H1 (cell line): ENCODE results near the gene ADTRP. TPM values are rescaled to one million over a fixed set of nuclear protein-coding genes. Genes with fewer than 3 reads are reported as not detected.

Experiments
- CTCF ChIA-PET: fragments of 300-600 bp; sonication (Branson Sonifier 250); formaldehyde crosslinking; loops from one replicate; lab custom pipeline; 2021; ENCODE audit not compliant: partially characterized antibody; lab: Charles Lee
- POLR2A ChIA-PET: fragments of 300-600 bp; sonication (Branson Sonifier 250); formaldehyde crosslinking; loops from one replicate; lab custom pipeline; 2021; ENCODE audit warnings: inconsistent platforms; ENCODE audit not compliant: partially characterized antibody; lab: Charles Lee
- DNase-seq, 2 experiments: peaks; one replicate each; pipeline versions ENCODE4 v3.0.0 to v3.0.0-alpha.2; 2010 to 2022; ENCODE audit warnings: low spot score in 2 of 2, low read depth in 1 of 2, mixed read lengths in 1 of 2
- FAIRE-seq: peaks from 2 replicates; lab custom pipeline; 2011; peaks lifted over from hg19 to GRCh38; lab: Jason Lieb, UNC
- H2AFZ ChIP-seq: 2 replicates; pipeline ENCODE4 v1.8.1; 2012; ENCODE audit warnings: low read length, inconsistent platforms
- H2AK5ac ChIP-seq: 2 replicates; pipeline ENCODE4 v1.6.1; 2013; ENCODE audit warnings: low read depth, low read length
- H2BK120ac ChIP-seq: replicated peaks from 2 replicates; pipeline ENCODE3; 2013; ENCODE audit warnings: low read depth, low read length, inconsistent platforms
- H2BK12ac ChIP-seq: 2 replicates; pipeline ENCODE4 v1.6.1; 2013; ENCODE audit warnings: low read depth, low read length
- H2BK15ac ChIP-seq: 2 replicates; pipeline ENCODE4 v1.6.1; 2013; ENCODE audit warnings: low read length
- H2BK20ac ChIP-seq: 2 replicates; pipeline ENCODE4 v1.6.1; 2013; ENCODE audit warnings: low read length
- H2BK5ac ChIP-seq: 2 replicates; pipeline ENCODE4 v1.6.1; 2013; ENCODE audit warnings: low read depth, low read length
- H3K14ac ChIP-seq: 2 replicates; pipeline ENCODE4 v1.6.1; 2013; ENCODE audit warnings: inconsistent platforms; ENCODE audit not compliant: insufficient read length
- H3K18ac ChIP-seq: 2 replicates; pipeline ENCODE4 v1.6.1; 2013; ENCODE audit warnings: low read length; ENCODE audit errors: extremely low read depth
- H3K23ac ChIP-seq: 2 replicates; pipeline ENCODE4 v1.6.1; 2013; ENCODE audit warnings: inconsistent platforms; ENCODE audit not compliant: insufficient read length
- H3K23me2 ChIP-seq: 2 replicates; pipeline ENCODE4 v1.6.1; 2013; ENCODE audit warnings: low read depth, low read length
- H3K27ac ChIP-seq: 2 replicates; pipeline ENCODE4 v1.6.1; 2011; ENCODE audit warnings: low read depth, low read length, inconsistent platforms
- H3K27me3 ChIP-seq, 4 experiments: replicated peaks in 1 of 4; 1 replicate in 1 of 4; 2 replicates in 3 of 4; pipeline versions ENCODE4 v1.6.1 to v1.8.1; 2011 to 2013; ENCODE audit warnings: low read length in 3 of 4, mild to moderate bottlenecking in 3 of 4, inconsistent platforms in 2 of 4, mixed read lengths in 2 of 4, moderate library complexity in 1 of 4; ENCODE audit not compliant: control insufficient read depth in 3 of 4, insufficient read depth in 3 of 4; ENCODE audit errors: extremely low read depth in 1 of 4
- H3K36me3 ChIP-seq, 4 experiments: 2 replicates each; pipeline versions ENCODE4 v1.6.1 to v1.8.1; 2011 to 2013; ENCODE audit warnings: mild to moderate bottlenecking in 4 of 4, low read length in 3 of 4, moderate library complexity in 2 of 4, control low read depth in 1 of 4, inconsistent platforms in 1 of 4; ENCODE audit not compliant: insufficient read depth in 4 of 4, control insufficient read depth in 2 of 4
- H3K4ac ChIP-seq: replicated peaks from 2 replicates; pipeline ENCODE3; 2013; ENCODE audit warnings: low read length, low read depth, mixed read lengths, inconsistent platforms; ENCODE audit not compliant: insufficient read length
- H3K4me1 ChIP-seq, 4 experiments: replicated peaks in 1 of 4; 1 replicate in 1 of 4; 2 replicates in 3 of 4; pipeline versions ENCODE4 v1.6.1 to v1.8.1; 2011 to 2013; ENCODE audit warnings: low read length in 3 of 4, inconsistent platforms in 2 of 4, mixed read lengths in 1 of 4; ENCODE audit not compliant: insufficient read depth in 4 of 4, control insufficient read depth in 3 of 4
- H3K4me2 ChIP-seq, 2 experiments: 2 replicates each; pipeline versions ENCODE4 v1.6.1 to v1.8.1; 2011 to 2013; ENCODE audit warnings: low read depth in 2 of 2, low read length in 2 of 2, control low read depth in 1 of 2, inconsistent platforms in 1 of 2, mild to moderate bottlenecking in 1 of 2; ENCODE audit not compliant: insufficient read depth in 1 of 2
- H3K4me3 ChIP-seq, 4 experiments: fragments of 200-600, 300-600 bp in 1 of 4; sonication (generic), shearing (Covaris generic), sonication (Bioruptor Twin) in 1 of 4; 2 replicates each; pipeline versions ENCODE4 v1.5.1 to v1.8.1; 2011 to 2016; ENCODE audit warnings: low read length in 4 of 4, low read depth in 3 of 4, control low read depth in 2 of 4, inconsistent platforms in 2 of 4, mild to moderate bottlenecking in 2 of 4, mixed read lengths in 1 of 4, moderate library complexity in 1 of 4; ENCODE audit not compliant: insufficient read depth in 2 of 4; ENCODE audit errors: extremely low read depth in 1 of 4
- H3K56ac ChIP-seq: replicated peaks from 2 replicates; pipeline ENCODE3; 2013; ENCODE audit warnings: low read depth, mild to moderate bottlenecking, mixed read lengths, low read length, inconsistent platforms; ENCODE audit not compliant: insufficient read length
- H3K79me1 ChIP-seq: 2 replicates; pipeline ENCODE4 v1.6.1; 2013; ENCODE audit warnings: low read depth, low read length, control low read depth
- H3K79me2 ChIP-seq, 2 experiments: 2 replicates each; pipeline versions ENCODE4 v1.6.1 to v1.8.1; 2012 to 2013; ENCODE audit warnings: low read length in 2 of 2, mild to moderate bottlenecking in 2 of 2, inconsistent platforms in 1 of 2; ENCODE audit not compliant: insufficient read depth in 2 of 2, control insufficient read depth in 1 of 2
- H3K9ac ChIP-seq, 4 experiments: replicated peaks in 1 of 4; 1 replicate in 1 of 4; 2 replicates in 3 of 4; pipeline versions ENCODE4 v1.6.1 to v1.8.1; 2011 to 2013; ENCODE audit warnings: low read depth in 3 of 4, low read length in 3 of 4, control low read depth in 2 of 4, mild to moderate bottlenecking in 2 of 4, moderate library complexity in 2 of 4, inconsistent platforms in 1 of 4; ENCODE audit errors: extremely low read depth in 1 of 4
- H3K9me3 ChIP-seq, 2 experiments: 2 replicates each; pipeline versions ENCODE4 v1.6.1 to v1.8.1; 2012 to 2013; ENCODE audit warnings: mild to moderate bottlenecking in 2 of 2, moderate library complexity in 2 of 2, control low read depth in 1 of 2, inconsistent platforms in 1 of 2, low read depth in 1 of 2, low read length in 1 of 2, mixed read lengths in 1 of 2; ENCODE audit not compliant: insufficient read depth in 2 of 2
- H4K20me1 ChIP-seq, 2 experiments: replicated peaks in 1 of 2; 2 replicates each; pipeline versions ENCODE3 to v1.8.1; 2011 to 2013; ENCODE audit warnings: inconsistent platforms in 2 of 2, low read length in 2 of 2, mild to moderate bottlenecking in 1 of 2; ENCODE audit not compliant: insufficient read depth in 2 of 2, control insufficient read depth in 1 of 2
- H4K5ac ChIP-seq: 2 replicates; pipeline ENCODE4 v1.6.1; 2013; ENCODE audit warnings: low read length, low read depth, mixed read lengths, inconsistent platforms; ENCODE audit not compliant: insufficient read length
- H4K8ac ChIP-seq: 2 replicates; pipeline ENCODE4 v1.8.0; 2013; ENCODE audit warnings: mild to moderate bottlenecking, moderate library complexity, low read length, inconsistent platforms; ENCODE audit not compliant: insufficient read depth; ENCODE audit errors: extremely low read depth
- H4K91ac ChIP-seq: replicated peaks from 2 replicates; pipeline ENCODE3; 2013; ENCODE audit warnings: low read length, mixed read lengths, inconsistent platforms; ENCODE audit not compliant: insufficient read length
- POU5F1 ChIP-seq: IDR thresholded peaks from 2 replicates; pipeline ENCODE4 v1.6.1; 2011; ENCODE audit warnings: low read depth, mild to moderate bottlenecking, low read length, moderate library complexity
- WGBS, 2 experiments: shearing (Covaris generic) in 1 of 2; methylation state at CpG; one replicate each; pipeline versions ENCODE4 v1.1.6 to v1.1.7; 2013 to 2015; ENCODE audit warnings: low lambda C conversion rate in 2 of 2, mixed read lengths in 2 of 2, inconsistent platforms in 1 of 2, low coverage in 1 of 2, missing lambda C conversion rate in 1 of 2; ENCODE audit not compliant: insufficient replicate concordance in 2 of 2, insufficient coverage in 1 of 2, insufficient read length in 1 of 2; ENCODE audit errors: extremely low coverage in 1 of 2, missing lambda C conversion rate in 1 of 2; 5-methylcytosine and 5-hydroxymethylcytosine counted together
- polyA plus RNA-seq, 7 experiments: library from polyadenylated mRNA; depleted of rRNA in 3 of 7; stranded (reverse) in 5 of 7; unstranded in 2 of 7; fragments of >200 nt in 5 of 7; fragments of 200-250 nt in 2 of 7; gene quantifications; 1 replicate in 5 of 7; 2 replicates in 1 of 7; 4 replicates in 1 of 7; pipeline versions ENCODE4 v1.2.1 to v1.2.3, GENCODE V29; 2011 to 2013; ENCODE audit warnings: missing spikeins in 2 of 7, mixed read lengths in 2 of 7
- total RNA-seq: library from RNA; stranded (reverse); fragmentation: NEBNext Ultra II Directional; extraction: Animal tissue kit (Norgen Biotek cat#: 25700); gene quantifications from 2 replicates; pipeline ENCODE4 v1.2.1, GENCODE V29; 2021

Gene ADTRP
- total and polyA plus RNA-seq, 2 of the 8 experiments (the other 6 are each of a cell fraction or from before 2014, with no cell fraction given), result 0.08 to 0.45 TPM

- Histone ChIP-seq H3K27me3 (no peaks in the 10 kb centered on the region), H2BK5ac (no peak overlapping the region), H3K4me2 (no peak overlapping the region), H3K9me3 (no peaks in the 10 kb centered on the region; a peak in 1 of 4 replicates), H3K14ac (no peak overlapping the region), H3K23ac (no peak overlapping the region), H3K4ac (no peak overlapping the region), H3K79me1 (no peaks in the 10 kb centered on the region), H3K79me2 (no peaks in the 10 kb centered on the region), H3K4me1 (no peaks in the 10 kb centered on the region), H2BK120ac (no peak overlapping the region), H3K9ac (no peak overlapping the region), H3K23me2 (no peaks in the 10 kb centered on the region), H2AK5ac (no peak overlapping the region), H4K5ac (no peak overlapping the region), H2AFZ (0 out of 2 replicates have a peak overlapping the region, but pooled peaks have one; percentile 39), H4K91ac (no peak overlapping the region), H4K20me1 (no peaks in the 10 kb centered on the region), H3K56ac (no peak overlapping the region), H3K27ac (no peak overlapping the region), H4K8ac (no peak overlapping the region), H2BK15ac (no peak overlapping the region), H2BK12ac (no peak overlapping the region), H3K36me3 (no peaks in the 10 kb centered on the region), H2BK20ac (no peak overlapping the region), H3K18ac (no peak overlapping the region), H3K4me3 (no peak overlapping the region)
- TF ChIP-seq POU5F1, result no peak
- DNase-seq (no peak), FAIRE-seq (no peak)
- POLR2A ChIA-PET, result no interaction called here
- WGBS, 2 experiments, result 81% methylated on average over 4 of the region's 4 CpGs; no CpG with 5 or more reads in 1 of the 2 experiments
- CTCF ChIA-PET, result interaction anchor here (0.7 kb wide), 1 partner anchor 1154 kb away, joined by 3 read pairs; no protein-coding TSS in a partner anchor
These were observed 19.7 kb downstream of the ADTRP start for GRCh38 chr6:11758878-11759277.
